ENCODE measurements around the gene WIPI1.
"Not testable (repeated sequence)": the region's sequence is repeated elsewhere in the genome, so short reads cannot be mapped to it uniquely, and the experiment has no call there.

The WIPI1 gene

GRCh38 chr17:68457168-68457538, at the start of gene WIPI1:
Gene WIPI1 (minus strand): TSS chr17:68457496. CDS start chr17:68457421, 75 bp downstream.
- DNase-seq: no peak

GRCh38 chr17:68505951-68506350, 48.7 kb upstream of the WIPI1 start:
- DNase-seq: no peak

GRCh38 chr17:68501074-68501473, 43.8 kb upstream of the WIPI1 start:
- no peak for DNase-seq

GRCh38 chr17:68499587-68499986, 42.3 kb upstream of the WIPI1 start:
- DNase-seq: no peak

- DNase-seq: no peak
These were observed 41.4 kb upstream of the WIPI1 start for GRCh38 chr17:68498479-68499326.

GRCh38 chr17:68497885-68498319, 40.6 kb upstream of the WIPI1 start:
- no peak for DNase-seq

- no peak for DNase-seq
These were observed 37.8 kb upstream of the WIPI1 start for GRCh38 chr17:68495081-68495480.

- not testable (repeated sequence) for DNase-seq
These were observed 35.2 kb upstream of the WIPI1 start for GRCh38 chr17:68492394-68493054.

GRCh38 chr17:68491381-68492231, 34.3 kb upstream of the WIPI1 start:
- DNase-seq: no peak

- no peak for DNase-seq
These were observed 32.6 kb upstream of the WIPI1 start for GRCh38 chr17:68489919-68490318.

- DNase-seq: no peak
These were observed 27.2 kb upstream of the WIPI1 start for GRCh38 chr17:68484458-68484857.

- no peak for DNase-seq
These were observed 25.3 kb upstream of the WIPI1 start for GRCh38 chr17:68482576-68483041.

- DNase-seq: no peak
These were observed 23.6 kb upstream of the WIPI1 start for GRCh38 chr17:68480885-68481284.

- DNase-seq: no peak
These were observed 13.7 kb upstream of the WIPI1 start for GRCh38 chr17:68470961-68471360.

- no peak for DNase-seq
These were observed 11.5 kb upstream of the WIPI1 start for GRCh38 chr17:68468788-68469187.

GRCh38 chr17:68468334-68468733, 11.0 kb upstream of the WIPI1 start:
- no peak for DNase-seq

- no peak for DNase-seq
These were observed 6.1 kb upstream of the WIPI1 start for GRCh38 chr17:68463211-68464019.

GRCh38 chr17:68462381-68463210, 5.3 kb upstream of the WIPI1 start:
- DNase-seq: peak; percentile 60 to 71

- DNase-seq: peak in 1 of 2 donors; percentile 42
These were observed 4.3 kb upstream of the WIPI1 start for GRCh38 chr17:68461589-68461988.

GRCh38 chr17:68461122-68461539, 3.8 kb upstream of the WIPI1 start:
- DNase-seq: no peak

GRCh38 chr17:68460715-68461114, 3.4 kb upstream of the WIPI1 start:
- no peak for DNase-seq
